Cardiac septum (tissue), 1 donor: ENCODE measurements around the gene SND1. TPM values are rescaled to one million over a fixed set of nuclear protein-coding genes. Genes with fewer than 3 reads are reported as not detected.

Source experiments
- DNase-seq: peaks from one replicate; pipeline ENCODE4 v3.0.0-alpha.2; 2020; ENCODE audit warnings: low spot score
- intact Hi-C: fragments of 100-400 bp; cut with DNase I; formaldehyde crosslinking; loops from one replicate; pipeline ENCODE4 v1.14.0; 2022
- total RNA-seq: library from RNA; stranded (reverse); fragmentation: NEBNext Ultra II Directional; extraction: Animal tissue kit (Norgen Biotek cat#: 25700); gene quantifications from one replicate; pipeline ENCODE4 v1.2.1, GENCODE V29; 2021
- donor health status: DM: no; HTN: no; CAD: no.

The SND1 gene
- total RNA-seq, 1 donor from 2014 or later, result 66.7 TPM

DNA sequence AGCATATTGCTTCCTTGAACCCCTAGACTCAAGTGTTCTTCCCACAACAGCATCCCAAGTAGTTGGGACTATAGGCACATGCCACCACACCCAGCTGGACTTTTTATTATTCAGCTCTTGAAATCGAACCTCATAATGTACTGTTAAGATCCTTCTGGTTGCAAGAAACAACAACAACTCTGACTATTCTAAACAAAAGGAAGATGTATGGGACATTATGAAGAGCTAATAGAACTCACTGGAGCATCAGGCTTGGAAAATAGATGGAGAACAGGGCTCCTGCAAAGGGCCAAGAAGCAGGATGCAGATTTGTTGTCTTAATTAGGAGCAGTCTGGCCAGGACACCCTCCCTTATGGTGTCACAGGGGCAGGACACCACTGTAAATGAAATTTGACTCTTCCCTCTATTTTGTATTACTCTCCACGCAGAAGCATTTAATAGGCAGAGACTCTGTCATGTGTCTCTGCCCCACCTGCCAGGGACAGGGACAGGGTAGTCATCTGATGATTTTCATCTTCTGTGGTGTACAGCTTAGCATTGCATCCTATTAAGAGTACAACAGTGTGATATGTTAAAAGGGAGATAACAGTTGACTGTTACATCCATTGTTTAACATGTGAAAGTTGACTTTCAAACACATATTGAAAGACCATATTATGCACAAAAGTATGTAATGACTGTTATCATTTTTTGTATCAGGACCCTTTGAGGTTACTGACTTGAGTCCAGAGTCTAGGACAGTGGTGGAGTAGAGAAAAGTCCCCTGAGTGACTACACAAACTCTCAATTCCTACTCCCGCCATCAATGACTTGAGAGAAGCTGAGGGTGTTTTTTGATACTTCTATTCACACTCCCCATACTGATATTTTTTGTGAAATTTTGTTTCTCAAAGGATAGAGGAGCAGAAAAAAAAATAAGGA lies 222.0 kb downstream of the SND1 start:
- DNase-seq, result no peak
- intact Hi-C loops, result no loop called here

DNA sequence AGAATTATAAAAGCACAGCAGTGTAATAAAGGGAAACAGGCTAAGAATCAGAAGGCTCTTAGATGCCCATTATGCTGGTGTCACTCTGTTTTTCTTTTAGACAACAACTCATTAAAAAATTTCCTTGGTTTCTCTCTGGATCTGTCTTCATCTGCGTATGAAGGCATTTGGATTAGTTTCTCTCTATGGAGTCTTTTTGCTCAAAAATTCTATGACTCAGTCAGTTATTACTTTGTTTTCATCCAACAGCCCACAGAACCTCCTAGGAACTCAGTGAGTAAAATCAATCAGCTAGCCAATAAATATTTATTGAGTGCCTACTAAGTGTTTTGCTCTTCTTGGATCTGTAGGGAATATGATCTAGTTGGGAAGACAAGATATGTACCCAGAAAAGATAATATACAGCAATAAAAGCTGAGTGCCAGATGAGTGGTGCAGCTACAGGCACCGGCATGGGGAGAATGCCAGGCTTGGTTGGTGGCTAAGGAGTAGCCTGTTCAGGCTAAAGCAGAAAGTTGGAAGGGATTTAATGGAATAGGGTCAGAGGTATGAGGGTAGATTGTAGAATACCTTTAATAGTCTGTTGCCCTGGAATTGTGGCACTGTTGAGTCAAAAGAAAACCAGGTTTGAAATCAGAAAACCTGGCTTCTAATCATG lies 223.1 kb downstream of the SND1 start:
- intact Hi-C loops, result no loop called here

DNA sequence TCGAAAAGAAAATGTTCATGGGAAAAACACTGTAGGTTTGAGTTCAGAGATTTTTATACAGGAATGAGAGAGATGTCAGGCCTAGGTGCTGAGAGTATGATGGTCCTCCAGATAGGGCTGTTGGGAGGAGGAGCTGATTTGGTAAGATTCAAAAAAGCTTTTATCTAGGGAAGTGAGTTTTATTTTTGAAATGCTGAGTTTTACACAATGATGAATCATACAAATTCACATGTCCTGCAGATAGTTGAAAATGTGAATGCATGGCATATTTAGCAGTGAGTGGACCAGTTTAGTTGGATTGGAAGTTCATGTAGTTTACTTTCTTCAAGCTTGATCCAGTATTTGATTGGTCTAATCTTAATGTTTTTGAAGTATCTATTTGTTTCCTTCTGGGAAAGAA lies 224.4 kb downstream of the SND1 start:
- intact Hi-C loops, result no loop called here

More for the DNA sequence above, 223.1 kb downstream of the SND1 start:
- DNase-seq, result no peak

GRCh38 chr7:127877951-127878350 lies 226.0 kb downstream of the SND1 start:
- intact Hi-C loops, result no loop called here
- DNase-seq, result no peak

More for the DNA sequence above, 224.4 kb downstream of the SND1 start:
- no peak for DNase-seq

- intact Hi-C loops, result no loop called here
- DNase-seq, result no peak
These were observed 226.8 kb downstream of the SND1 start for GRCh38 chr7:127878791-127879190.

GRCh38 chr7:127879436-127879835 lies 227.4 kb downstream of the SND1 start:
- DNase-seq, result no peak

GRCh38 chr7:127879942-127880341 lies 227.9 kb downstream of the SND1 start:
- DNase-seq, result no peak
- intact Hi-C loops, result no loop called here

More at GRCh38 chr7:127879436-127879835, 227.4 kb downstream of the SND1 start:
- intact Hi-C loops, result no loop called here

DNA sequence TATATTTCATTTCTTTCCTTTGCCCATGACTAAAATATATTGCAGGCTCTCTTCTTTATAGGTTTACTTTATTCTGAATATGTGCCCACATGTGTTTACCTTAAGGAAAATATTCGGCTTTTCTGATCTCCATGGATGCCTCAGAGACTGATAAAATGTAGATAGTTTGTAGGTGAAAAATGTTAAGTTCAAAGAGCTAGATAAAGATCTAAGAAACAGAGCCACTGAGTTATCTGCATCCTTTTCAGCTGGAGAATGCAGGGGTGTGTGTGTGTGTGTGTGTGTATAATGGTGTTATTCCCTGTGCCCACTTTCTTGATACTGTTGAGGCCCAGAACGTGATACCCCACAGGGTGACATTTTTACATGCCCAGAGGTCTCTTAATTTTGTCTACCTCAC lies 228.5 kb downstream of the SND1 start:
- no peak for DNase-seq
- intact Hi-C loops, result no loop called here

- intact Hi-C loops, result no loop called here
- no peak for DNase-seq
These were observed 229.6 kb downstream of the SND1 start for GRCh38 chr7:127881564-127881963.

DNA sequence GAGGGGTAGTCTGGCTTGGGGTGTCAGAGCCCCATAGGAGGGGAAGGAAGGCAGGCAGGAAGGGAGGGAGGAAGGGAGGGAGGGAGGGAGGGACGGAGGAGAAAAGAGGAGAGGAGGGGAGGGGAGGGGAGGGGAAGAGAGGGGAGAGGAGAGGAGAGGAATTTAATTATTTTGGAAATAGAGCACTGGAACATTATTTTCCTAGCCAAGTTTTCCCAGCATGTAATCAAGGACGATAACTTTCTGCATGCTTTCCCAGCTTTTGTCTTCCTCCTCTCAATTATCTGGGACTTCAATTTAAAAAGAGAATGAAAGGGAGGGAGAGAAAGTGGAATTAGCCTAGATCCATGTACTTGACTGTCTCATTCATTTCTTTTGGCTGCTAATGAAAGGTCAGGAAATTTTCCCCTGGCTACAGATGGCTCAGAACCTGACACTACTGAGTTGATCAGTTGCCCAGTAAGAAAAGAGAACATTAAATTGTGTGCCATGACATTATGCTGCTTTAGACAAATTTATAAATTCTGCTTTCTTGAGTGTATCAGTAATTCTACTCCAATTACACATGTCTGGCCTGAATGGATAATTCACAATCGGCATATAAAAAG lies 230.4 kb downstream of the SND1 start:
- DNase-seq, result no peak
- intact Hi-C loops, result no loop called here

GRCh38 chr7:127884066-127884559 lies 232.1 kb downstream of the SND1 start:
- intact Hi-C loops, result no loop called here
- no peak for DNase-seq

DNA sequence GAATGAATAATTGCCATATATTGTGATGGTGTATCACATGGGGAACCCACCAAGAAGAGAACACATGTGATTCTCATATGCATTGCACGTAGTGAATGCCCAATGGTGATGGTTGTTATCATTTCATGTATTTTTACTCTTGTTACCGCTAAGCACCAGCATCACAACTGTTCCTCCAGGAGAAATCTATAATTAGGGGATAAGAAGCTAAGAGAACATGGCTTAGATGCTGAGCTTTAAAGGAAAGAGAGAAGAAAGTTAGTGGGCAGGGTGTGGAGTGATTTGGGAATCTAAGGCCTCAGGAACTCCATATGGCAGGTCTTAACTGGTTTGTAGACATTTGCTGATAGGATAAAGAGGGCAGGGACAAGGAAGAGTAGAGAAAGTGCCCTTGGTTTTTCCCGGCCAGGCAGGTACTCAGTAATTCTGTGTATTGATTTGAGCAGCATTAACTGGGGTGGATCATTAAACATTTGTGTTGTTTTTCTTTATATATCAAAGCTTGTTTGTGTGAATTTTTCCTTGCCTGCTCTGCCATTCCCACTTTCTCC lies 233.3 kb downstream of the SND1 start:
- no peak for DNase-seq
- intact Hi-C loops, result no loop called here

DNA sequence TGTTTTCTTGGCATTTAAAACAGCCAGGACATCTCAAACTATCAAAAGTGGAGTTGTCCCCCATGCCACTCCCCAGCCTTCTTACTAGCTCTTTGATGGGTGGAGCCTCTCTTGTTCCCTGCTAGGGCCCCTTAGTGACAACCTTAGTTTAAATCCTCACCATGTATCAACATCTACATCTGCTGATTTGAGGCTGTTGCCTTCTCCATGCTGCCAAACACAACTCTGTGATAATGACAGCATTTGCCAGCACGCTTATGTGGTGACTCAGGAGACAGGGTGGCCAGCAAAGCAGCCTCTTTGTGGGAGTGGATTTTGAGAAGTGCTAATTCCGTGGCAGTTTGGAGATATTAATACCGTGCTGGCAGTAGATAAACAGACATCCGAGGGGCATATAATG lies 233.8 kb downstream of the SND1 start:
- intact Hi-C loops, result no loop called here

GRCh38 chr7:127886248-127886647 lies 234.3 kb downstream of the SND1 start:
- DNase-seq, result no peak
- intact Hi-C loops, result no loop called here

More for the DNA sequence above, 233.8 kb downstream of the SND1 start:
- DNase-seq, result no peak

- intact Hi-C loops, result no loop called here
- DNase-seq, result no peak
These were observed 235.1 kb downstream of the SND1 start for GRCh38 chr7:127887096-127887495.

DNA sequence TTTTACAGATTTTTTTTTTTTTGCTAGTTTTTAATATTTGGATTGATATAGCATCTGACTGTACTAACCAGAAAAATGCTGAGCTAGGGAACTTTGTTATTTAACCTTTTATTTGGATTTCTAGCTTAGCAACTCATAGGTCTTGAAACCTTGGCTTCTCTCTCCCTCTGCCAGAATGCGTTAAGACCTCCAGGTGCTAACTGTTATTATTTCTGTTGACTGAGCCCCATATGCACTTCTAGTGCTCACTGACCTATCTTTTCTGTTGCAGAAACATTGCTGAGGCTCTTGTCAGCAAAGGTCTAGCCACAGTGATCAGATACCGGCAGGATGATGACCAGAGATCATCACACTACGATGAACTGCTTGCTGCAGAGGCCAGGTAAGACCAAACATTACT lies 235.6 kb downstream of the SND1 start:
- intact Hi-C loops, result no loop called here

GRCh38 chr7:127888411-127888810 lies 236.4 kb downstream of the SND1 start:
- DNase-seq, result no peak
- intact Hi-C loops, result no loop called here

More for the DNA sequence above, 235.6 kb downstream of the SND1 start:
- no peak for DNase-seq

DNA sequence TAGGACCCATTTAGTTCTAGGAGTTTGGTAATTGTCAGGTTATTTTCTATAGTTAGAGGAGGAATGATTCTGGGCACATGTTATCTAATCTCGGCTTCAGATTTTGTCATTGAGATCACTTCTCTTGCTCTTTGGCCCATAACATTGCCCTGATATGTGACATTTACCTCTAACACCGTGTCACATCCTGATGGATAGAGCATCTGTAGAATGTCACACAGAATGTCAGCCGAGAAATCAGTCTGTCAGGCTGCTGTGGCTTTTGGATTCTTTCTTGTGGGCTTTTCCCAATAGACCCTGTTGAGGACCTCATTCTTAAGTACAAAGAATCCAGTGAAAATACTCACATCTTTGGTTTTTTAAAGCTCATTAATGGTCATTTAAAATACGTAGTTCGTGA lies 236.8 kb downstream of the SND1 start:
- intact Hi-C loops, result no loop called here
- DNase-seq, result no peak

DNA sequence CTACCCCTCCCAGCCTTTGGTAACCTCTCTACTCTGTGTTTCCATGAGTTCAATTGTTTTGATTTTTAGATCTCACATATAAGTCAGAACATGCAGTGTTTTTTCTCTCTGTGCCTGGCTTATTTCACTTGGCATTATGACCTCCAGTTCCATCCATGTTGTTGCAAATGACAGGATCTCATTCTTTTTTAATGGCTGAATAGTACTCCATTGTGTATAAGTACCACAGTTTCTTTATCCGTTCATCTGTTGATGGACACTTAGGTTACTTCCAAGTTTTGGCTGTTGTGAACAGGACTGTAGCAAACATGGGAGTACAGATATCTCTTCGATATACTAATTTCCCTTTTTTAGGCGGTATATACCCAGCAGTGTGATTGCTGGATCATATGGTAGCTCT lies 237.7 kb downstream of the SND1 start:
- no peak for DNase-seq
- intact Hi-C loops, result no loop called here

DNA sequence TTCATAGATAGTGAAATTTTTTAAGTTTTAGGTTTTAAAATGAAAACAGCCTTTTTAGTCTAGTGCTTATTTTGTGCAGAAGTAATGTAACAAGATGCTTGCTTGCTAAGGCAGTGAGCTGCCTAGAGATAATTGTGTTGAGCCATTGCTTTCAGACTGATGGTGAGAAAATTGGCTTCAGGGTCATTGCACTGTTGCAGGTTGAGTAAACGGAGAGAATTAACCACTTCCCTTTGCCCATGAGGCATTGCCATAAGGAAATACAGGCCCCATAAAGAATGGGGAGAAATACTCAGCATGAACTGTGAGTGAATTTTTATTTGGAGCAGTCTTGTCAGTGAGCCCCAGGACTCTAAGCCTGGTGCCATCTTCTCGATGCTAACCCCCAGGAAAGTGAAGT lies 238.7 kb downstream of the SND1 start:
- intact Hi-C loops, result no loop called here

More for the DNA sequence above, 238.7 kb downstream of the SND1 start:
- DNase-seq, result no peak
